ENCODE results near the gene HMGCS2.
"Not testable (repeated sequence)": the region's sequence is repeated elsewhere in the genome, so short reads cannot be mapped to it uniquely, and the experiment has no call there.

The HMGCS2 gene

GRCh38 chr1:119797162-119797561 lies 28.5 kb upstream of the HMGCS2 start:
- DNase-seq = no peak
- no peaks in the 10 kb centered on the region for H3K27me3 Mint-ChIP-seq
- ATAC-seq = peak; percentile 31
- H3K27ac Mint-ChIP-seq = peak overlapping the region; percentile 42 to 93
- H3K4me3 Mint-ChIP-seq = peak overlapping the region; percentile 66 to 79
- no peaks in the 10 kb centered on the region for H3K9me3 Mint-ChIP-seq
- H3K4me1 Mint-ChIP-seq = peaks cover 58% of the 10 kb centered on the region

DNA sequence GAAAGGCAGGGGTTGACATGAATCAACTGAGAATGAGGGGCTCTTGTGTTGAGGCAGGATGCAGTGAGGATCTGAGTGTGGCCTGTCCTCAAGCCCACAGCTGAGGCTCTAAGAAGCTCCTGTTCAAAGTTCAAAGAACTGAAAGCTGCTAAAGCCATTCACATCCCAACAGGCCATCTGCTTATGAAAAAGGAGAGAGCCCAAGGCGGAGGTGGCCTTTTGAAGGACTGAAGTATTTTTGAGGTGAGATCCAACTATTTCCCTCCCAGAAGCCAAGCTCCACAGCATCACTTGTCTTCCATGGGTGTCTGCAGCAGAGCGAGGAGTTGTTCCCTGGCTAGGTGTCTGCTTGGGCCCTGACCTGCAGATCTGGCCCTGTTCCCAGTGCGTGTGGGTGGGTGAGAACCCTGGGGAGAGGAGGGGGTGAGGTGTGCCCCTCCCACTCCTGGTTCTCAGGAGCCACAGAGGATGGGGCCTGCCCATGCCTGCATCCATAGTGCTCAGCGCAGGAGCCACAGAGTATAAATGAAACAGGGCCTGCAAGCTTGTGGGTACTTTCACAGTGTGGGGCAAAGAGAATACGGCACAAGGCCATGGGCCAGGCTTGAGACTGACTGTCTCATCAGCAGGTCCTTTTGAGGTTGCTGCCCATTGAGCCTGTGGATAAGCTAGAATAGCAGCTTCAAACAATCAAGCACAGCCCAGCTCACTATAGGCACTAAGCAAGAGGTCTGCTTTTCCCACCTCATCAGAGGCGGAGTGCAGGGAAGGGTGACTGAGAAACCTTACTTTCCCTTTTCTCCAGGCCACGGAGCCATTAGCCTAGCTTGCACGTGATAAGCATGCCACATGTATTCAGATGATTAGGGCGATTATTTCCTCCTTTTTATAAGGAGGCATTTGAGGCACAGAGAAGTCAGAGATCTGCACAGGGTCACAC lies 26.8 kb upstream of the HMGCS2 start:
- Mint-ChIP-seq H3K27me3 (peaks cover 8% of the 10 kb centered on the region), H3K4me3 (peak overlapping the region; percentile 29 to 35), H3K4me1 (peaks cover 55% of the 10 kb centered on the region), H3K27ac (peak overlapping the region; percentile 63 to 75), H3K9me3 (no peaks in the 10 kb centered on the region)
- ATAC-seq (no peak), DNase-seq (no peak)

DNA sequence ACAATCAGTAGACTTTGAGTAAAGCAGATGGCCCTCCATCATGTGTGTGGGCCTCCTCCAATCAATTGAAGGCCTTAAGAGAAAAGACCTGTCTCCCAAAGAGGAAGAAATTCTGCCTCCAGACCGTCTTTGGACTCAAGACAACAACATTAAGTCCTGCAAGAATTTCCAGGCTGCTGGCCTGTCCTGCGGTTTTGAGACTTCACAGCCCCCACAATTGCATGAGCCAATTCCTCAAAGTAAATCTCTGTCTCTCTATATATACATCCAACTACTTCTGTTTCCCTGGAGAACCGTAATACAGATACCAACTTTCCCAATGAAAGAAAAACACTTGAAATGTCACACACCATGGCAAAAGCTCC lies 26.2 kb upstream of the HMGCS2 start:
- peaks cover 14% of the 10 kb centered on the region for H3K27me3 Mint-ChIP-seq
- ATAC-seq (no peak), DNase-seq (no peak)
- H3K4me3 Mint-ChIP-seq = peak overlapping the region in 1 of 2 donors; percentile 5
- H3K27ac Mint-ChIP-seq = peak overlapping the region in 1 of 2 donors; percentile 75
- H3K9me3 Mint-ChIP-seq = no peaks in the 10 kb centered on the region
- peaks cover 48% of the 10 kb centered on the region for H3K4me1 Mint-ChIP-seq

GRCh38 chr1:119794230-119794875 lies 25.6 kb upstream of the HMGCS2 start:
- no peak for ATAC-seq
- Mint-ChIP-seq H3K27me3 (peaks cover 14% of the 10 kb centered on the region), H3K4me1 (peaks cover 44% of the 10 kb centered on the region), H3K4me3 (no peak overlapping the region), H3K9me3 (no peaks in the 10 kb centered on the region), H3K27ac (no peak overlapping the region)
- no peak for DNase-seq

GRCh38 chr1:119791377-119791776 lies 22.7 kb upstream of the HMGCS2 start:
- no peak overlapping the region for H3K4me3 Mint-ChIP-seq
- H3K27me3 Mint-ChIP-seq = peaks cover 14% of the 10 kb centered on the region
- no peaks in the 10 kb centered on the region for H3K9me3 Mint-ChIP-seq
- ATAC-seq (no peak), DNase-seq (no peak)
- peaks cover 28% of the 10 kb centered on the region for H3K4me1 Mint-ChIP-seq
- no peak overlapping the region for H3K27ac Mint-ChIP-seq

GRCh38 chr1:119790451-119791198 lies 21.9 kb upstream of the HMGCS2 start:
- Mint-ChIP-seq H3K27me3 (peaks cover 14% of the 10 kb centered on the region), H3K4me3 (no peak overlapping the region), H3K9me3 (no peaks in the 10 kb centered on the region), H3K27ac (no peak overlapping the region), H3K4me1 (peaks cover 27% of the 10 kb centered on the region)
- DNase-seq (no peak), ATAC-seq (no peak)

DNA sequence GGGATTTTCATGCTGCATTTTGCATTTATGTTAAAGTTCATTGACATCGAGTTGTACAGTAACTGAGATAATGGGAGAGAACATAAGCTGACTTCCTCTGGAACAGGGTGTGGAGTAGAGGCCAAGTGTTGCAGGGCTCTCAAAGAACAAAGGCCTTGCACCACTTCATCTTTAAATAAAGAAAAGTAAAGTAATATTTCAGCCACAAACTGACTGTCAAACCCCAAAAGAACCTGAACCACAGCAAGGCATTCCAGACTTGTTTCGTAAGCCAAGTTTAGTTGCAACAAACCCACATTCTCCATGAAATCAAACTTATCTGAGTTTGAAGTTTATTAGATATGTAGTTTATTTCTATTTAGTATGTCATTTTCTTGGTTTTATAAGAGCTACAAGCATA lies 19.1 kb upstream of the HMGCS2 start:
- DNase-seq = no peak

GRCh38 chr1:119786473-119787050 lies 17.9 kb upstream of the HMGCS2 start:
- Mint-ChIP-seq H3K4me3 (peak overlapping the region; percentile 50 to 55), H3K27me3 (peaks cover 35% of the 10 kb centered on the region), H3K4me1 (peaks cover 39% of the 10 kb centered on the region)
- DNase-seq = peak; percentile 18 to 44
- not testable (repeated sequence) for H3K9me3 Mint-ChIP-seq, ATAC-seq, H3K27ac Mint-ChIP-seq

More for the DNA sequence above, 19.1 kb upstream of the HMGCS2 start:
- Mint-ChIP-seq H3K27me3 (peaks cover 30% of the 10 kb centered on the region), H3K4me1 (peaks cover 36% of the 10 kb centered on the region), H3K4me3 (no peak overlapping the region), H3K27ac (no peak overlapping the region), H3K9me3 (no peaks in the 10 kb centered on the region)
- no peak for ATAC-seq

GRCh38 chr1:119786046-119786445 lies 17.3 kb upstream of the HMGCS2 start:
- Mint-ChIP-seq H3K27ac (peak overlapping the region in 1 of 2 donors; percentile 20), H3K4me3 (peak overlapping the region; percentile 50 to 55), H3K4me1 (peaks cover 39% of the 10 kb centered on the region), H3K27me3 (peaks cover 32% of the 10 kb centered on the region)
- DNase-seq, ATAC-seq, H3K9me3 Mint-ChIP-seq: not testable (repeated sequence)

- DNase-seq = no peak
- no peak overlapping the region for H3K27ac Mint-ChIP-seq
- H3K27me3 Mint-ChIP-seq = peaks cover 33% of the 10 kb centered on the region
- peaks cover 39% of the 10 kb centered on the region for H3K4me1 Mint-ChIP-seq
- H3K9me3 Mint-ChIP-seq = no peaks in the 10 kb centered on the region
- no peak overlapping the region for H3K4me3 Mint-ChIP-seq
- no peak for ATAC-seq
Observed at GRCh38 chr1:119784191-119784781, 15.6 kb upstream of the HMGCS2 start.

GRCh38 chr1:119783354-119784185 lies 14.9 kb upstream of the HMGCS2 start:
- peak in 1 of 2 donors; percentile 22 for DNase-seq

DNA sequence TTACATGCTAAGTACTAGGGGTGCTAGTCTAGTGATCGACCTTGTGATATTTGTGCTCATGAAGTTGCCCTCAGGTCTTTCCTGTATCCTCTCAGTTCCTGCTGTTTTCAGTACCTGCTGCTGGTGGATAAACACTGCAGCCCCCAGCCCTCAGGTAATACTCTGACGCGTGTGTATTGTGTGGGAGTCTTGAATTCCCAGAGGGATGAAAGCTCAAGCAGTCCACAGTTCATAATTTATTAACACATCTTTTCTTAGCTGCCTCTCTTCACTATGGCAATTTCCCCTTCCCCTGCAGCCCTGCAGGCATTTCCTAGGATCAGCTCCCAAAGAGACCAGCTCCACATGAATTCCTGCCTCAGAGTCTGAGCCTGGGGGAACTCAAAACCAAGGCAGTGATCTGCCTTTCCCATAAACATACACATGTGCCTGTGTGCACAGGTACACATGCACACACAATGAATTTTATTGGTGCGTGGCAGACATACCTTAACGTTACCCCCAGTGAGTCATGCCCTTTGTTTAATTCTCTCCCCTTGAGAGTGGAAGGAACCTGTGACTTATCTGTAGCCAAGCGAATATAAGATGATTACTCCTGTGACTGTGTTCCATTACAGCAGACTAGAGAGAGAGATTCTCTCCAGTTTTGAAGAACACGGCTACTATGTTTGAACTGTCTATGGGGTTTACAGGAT lies 14.1 kb upstream of the HMGCS2 start:
- ATAC-seq (peak; percentile 84), DNase-seq (no peak)
- Mint-ChIP-seq H3K9me3 (no peaks in the 10 kb centered on the region), H3K4me1 (peaks cover 38% of the 10 kb centered on the region), H3K27me3 (peaks cover 35% of the 10 kb centered on the region), H3K4me3 (no peak overlapping the region), H3K27ac (peak overlapping the region in 1 of 2 donors; percentile 57)

More at GRCh38 chr1:119783354-119784185, 14.9 kb upstream of the HMGCS2 start:
- H3K27me3 Mint-ChIP-seq = peaks cover 35% of the 10 kb centered on the region
- no peak overlapping the region for H3K4me3 Mint-ChIP-seq
- peak; percentile 77 for ATAC-seq
- no peaks in the 10 kb centered on the region for H3K9me3 Mint-ChIP-seq
- no peak overlapping the region for H3K27ac Mint-ChIP-seq
- peaks cover 39% of the 10 kb centered on the region for H3K4me1 Mint-ChIP-seq

GRCh38 chr1:119781434-119782210 lies 12.9 kb upstream of the HMGCS2 start:
- Mint-ChIP-seq H3K9me3 (no peaks in the 10 kb centered on the region), H3K4me1 (peaks cover 29% of the 10 kb centered on the region), H3K4me3 (no peak overlapping the region), H3K27me3 (peaks cover 37% of the 10 kb centered on the region), H3K27ac (no peak overlapping the region)
- ATAC-seq (no peak), DNase-seq (no peak)
